GM18909 (cell line): Measurements from ENCODE around the gene MRRF.
"Not testable (repeated sequence)": the region's sequence is repeated elsewhere in the genome, so short reads cannot be mapped to it uniquely, and the experiment has no call there.

Source experiments
- ATAC-seq: cut with Tn5 transposase; IDR thresholded peaks from one replicate; pipeline ENCODE4 v1.9.1; 2021; ENCODE audit warnings: mild to moderate bottlenecking; ENCODE audit not compliant: unreplicated experiment, poor library complexity

Gene MRRF

GRCh38 chr9:122327175-122327574 lies 62.5 kb downstream of the MRRF start:
- ATAC-seq: no peak

GRCh38 chr9:122329597-122329996 lies 64.9 kb downstream of the MRRF start:
- no peak for ATAC-seq

GRCh38 chr9:122330466-122330865 lies 65.8 kb downstream of the MRRF start:
- ATAC-seq: not testable (repeated sequence)

GRCh38 chr9:122331523-122331927 lies 66.8 kb downstream of the MRRF start:
- no peak for ATAC-seq

- no peak for ATAC-seq
Observed at GRCh38 chr9:122332083-122332482, 67.4 kb downstream of the MRRF start.

- ATAC-seq: no peak
Observed at GRCh38 chr9:122332644-122333043, 68.0 kb downstream of the MRRF start.

- no peak for ATAC-seq
Observed at GRCh38 chr9:122333169-122333808, 68.6 kb downstream of the MRRF start.

- no peak for ATAC-seq
Observed at GRCh38 chr9:122334916-122335315, 70.2 kb downstream of the MRRF start.

GRCh38 chr9:122336189-122336588 lies 71.5 kb downstream of the MRRF start:
- no peak for ATAC-seq

- ATAC-seq: no peak
Observed at GRCh38 chr9:122336866-122337555, 72.3 kb downstream of the MRRF start.

- ATAC-seq: no peak
Observed at GRCh38 chr9:122337556-122337929, 72.9 kb downstream of the MRRF start.

- ATAC-seq: no peak
Observed at GRCh38 chr9:122338536-122338935, 73.9 kb downstream of the MRRF start.

GRCh38 chr9:122338994-122339393 lies 74.3 kb downstream of the MRRF start:
- ATAC-seq: no peak

GRCh38 chr9:122339579-122339978 lies 74.9 kb downstream of the MRRF start:
- ATAC-seq: no peak

GRCh38 chr9:122340161-122340560 lies 75.5 kb downstream of the MRRF start:
- no peak for ATAC-seq

GRCh38 chr9:122342323-122343050 lies 77.8 kb downstream of the MRRF start:
- ATAC-seq: no peak

- ATAC-seq: no peak
Observed at GRCh38 chr9:122346478-122347347, 82.0 kb downstream of the MRRF start.

GRCh38 chr9:122347348-122348287 lies 82.9 kb downstream of the MRRF start:
- no peak for ATAC-seq

- ATAC-seq: no peak
Observed at GRCh38 chr9:122348288-122348777, 83.7 kb downstream of the MRRF start.
